Bronchial epithelial cell (primary cell): ENCODE measurements around the gene KCNK16. TPM values are rescaled to one million over a fixed set of nuclear protein-coding genes. Genes with fewer than 3 reads are reported as not detected.

ENCODE experiments used
- DNase-seq: peaks from one replicate; pipeline ENCODE4 v3.0.0-alpha.2; 2010; ENCODE audit warnings: low read depth
- FAIRE-seq: peaks from 2 replicates; lab custom pipeline; 2011; peaks lifted over from hg19 to GRCh38; lab: Jason Lieb, UNC
- H3K27me3 ChIP-seq: 2 replicates; pipeline ENCODE4 v1.5.1; 2011; ENCODE audit warnings: low read length; ENCODE audit not compliant: control insufficient read depth, insufficient read depth
- H3K36me3 ChIP-seq: 2 replicates; pipeline ENCODE4 v1.5.1; 2011; ENCODE audit warnings: low read length; ENCODE audit not compliant: control insufficient read depth, insufficient read depth
- H3K4me3 ChIP-seq: 2 replicates; pipeline ENCODE4 v1.5.1; 2011; ENCODE audit warnings: mild to moderate bottlenecking, low read depth, low read length, control low read depth
- total RNA-seq: library from RNA; depleted of rRNA; stranded (reverse); fragments of >200 nt; gene quantifications from 2 replicates; pipeline ENCODE4 v1.2.1, GENCODE V29; 2014
- TF ChIP-seq, protein P1 (sequence below): IDR thresholded peaks from 2 replicates; pipeline ENCODE4 v1.5.1; 2011; ENCODE audit warnings: mild to moderate bottlenecking, moderate library complexity, low read length, control low read depth, inconsistent platforms; ENCODE audit not compliant: insufficient read depth, severe bottlenecking

Gene KCNK16
- total RNA-seq, 1 donor from 2014 or later, result not detected

DNA sequence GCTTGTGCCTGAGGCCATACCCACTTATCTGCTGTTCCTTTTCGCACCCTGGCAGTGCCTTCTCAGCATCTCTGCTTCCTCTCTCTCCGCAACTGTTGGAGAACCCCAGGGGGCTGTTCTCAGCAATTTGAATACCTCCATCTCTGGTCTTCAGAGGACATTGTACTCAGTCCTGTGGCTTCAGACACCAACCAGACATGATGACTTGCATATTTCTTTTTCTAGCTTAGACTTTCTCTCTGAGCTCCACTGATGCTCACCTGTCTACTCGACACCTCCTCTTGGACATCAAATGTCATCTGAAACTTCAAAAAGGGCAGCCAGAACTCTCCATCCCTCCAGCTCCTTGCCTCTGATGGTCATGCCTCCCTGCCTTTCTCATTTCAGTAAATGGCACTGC, 18.9 kb upstream of the KCNK16 start:
- no peak for DNase-seq
- H3K4me3 ChIP-seq, result no peak overlapping the region
- FAIRE-seq, result no peak
- no peaks in the 10 kb centered on the region for H3K36me3 ChIP-seq
- TF ChIP-seq, protein P1, sequence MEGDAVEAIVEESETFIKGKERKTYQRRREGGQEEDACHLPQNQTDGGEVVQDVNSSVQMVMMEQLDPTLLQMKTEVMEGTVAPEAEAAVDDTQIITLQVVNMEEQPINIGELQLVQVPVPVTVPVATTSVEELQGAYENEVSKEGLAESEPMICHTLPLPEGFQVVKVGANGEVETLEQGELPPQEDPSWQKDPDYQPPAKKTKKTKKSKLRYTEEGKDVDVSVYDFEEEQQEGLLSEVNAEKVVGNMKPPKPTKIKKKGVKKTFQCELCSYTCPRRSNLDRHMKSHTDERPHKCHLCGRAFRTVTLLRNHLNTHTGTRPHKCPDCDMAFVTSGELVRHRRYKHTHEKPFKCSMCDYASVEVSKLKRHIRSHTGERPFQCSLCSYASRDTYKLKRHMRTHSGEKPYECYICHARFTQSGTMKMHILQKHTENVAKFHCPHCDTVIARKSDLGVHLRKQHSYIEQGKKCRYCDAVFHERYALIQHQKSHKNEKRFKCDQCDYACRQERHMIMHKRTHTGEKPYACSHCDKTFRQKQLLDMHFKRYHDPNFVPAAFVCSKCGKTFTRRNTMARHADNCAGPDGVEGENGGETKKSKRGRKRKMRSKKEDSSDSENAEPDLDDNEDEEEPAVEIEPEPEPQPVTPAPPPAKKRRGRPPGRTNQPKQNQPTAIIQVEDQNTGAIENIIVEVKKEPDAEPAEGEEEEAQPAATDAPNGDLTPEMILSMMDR, result no peak
- no peaks in the 10 kb centered on the region for H3K27me3 ChIP-seq

DNA sequence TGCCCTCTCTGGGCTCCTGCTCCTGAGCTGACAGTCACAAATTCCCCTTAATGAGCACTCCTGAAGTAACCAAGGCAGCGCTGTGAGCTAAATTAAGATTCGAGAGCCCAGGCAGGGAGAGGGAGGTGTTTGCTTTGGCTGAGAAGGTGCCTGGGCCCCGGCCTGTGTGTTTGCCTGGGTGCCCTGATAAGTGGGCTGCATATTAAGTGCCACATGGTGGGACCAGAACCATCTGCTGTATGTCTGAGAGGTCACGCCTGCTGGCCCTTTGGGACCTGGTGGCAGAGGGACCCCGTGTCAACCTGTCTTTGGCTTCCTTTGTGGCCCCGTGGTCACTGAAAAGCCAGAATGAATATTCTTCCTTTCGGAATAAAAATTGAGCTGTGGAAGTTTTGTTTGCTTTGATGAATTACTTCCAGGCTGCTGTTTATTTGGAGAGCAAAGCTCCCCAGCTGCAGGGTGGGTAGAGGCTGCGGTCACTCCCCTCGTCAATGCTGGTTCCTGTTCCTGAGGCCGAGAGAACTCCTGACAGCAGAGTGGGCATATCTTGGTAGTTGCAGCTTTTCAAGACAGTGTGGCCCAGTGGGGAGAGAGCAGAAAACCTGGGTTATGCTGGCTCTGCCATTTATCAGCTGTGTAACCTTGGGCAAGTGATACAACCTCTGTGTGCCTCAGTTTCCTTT, 17.5 kb upstream of the KCNK16 start:
- TF ChIP-seq, protein P1, result no peak
- no peak for DNase-seq
- Histone ChIP-seq H3K27me3 (no peaks in the 10 kb centered on the region), H3K36me3 (no peaks in the 10 kb centered on the region), H3K4me3 (no peak overlapping the region)
- no peak for FAIRE-seq

DNA sequence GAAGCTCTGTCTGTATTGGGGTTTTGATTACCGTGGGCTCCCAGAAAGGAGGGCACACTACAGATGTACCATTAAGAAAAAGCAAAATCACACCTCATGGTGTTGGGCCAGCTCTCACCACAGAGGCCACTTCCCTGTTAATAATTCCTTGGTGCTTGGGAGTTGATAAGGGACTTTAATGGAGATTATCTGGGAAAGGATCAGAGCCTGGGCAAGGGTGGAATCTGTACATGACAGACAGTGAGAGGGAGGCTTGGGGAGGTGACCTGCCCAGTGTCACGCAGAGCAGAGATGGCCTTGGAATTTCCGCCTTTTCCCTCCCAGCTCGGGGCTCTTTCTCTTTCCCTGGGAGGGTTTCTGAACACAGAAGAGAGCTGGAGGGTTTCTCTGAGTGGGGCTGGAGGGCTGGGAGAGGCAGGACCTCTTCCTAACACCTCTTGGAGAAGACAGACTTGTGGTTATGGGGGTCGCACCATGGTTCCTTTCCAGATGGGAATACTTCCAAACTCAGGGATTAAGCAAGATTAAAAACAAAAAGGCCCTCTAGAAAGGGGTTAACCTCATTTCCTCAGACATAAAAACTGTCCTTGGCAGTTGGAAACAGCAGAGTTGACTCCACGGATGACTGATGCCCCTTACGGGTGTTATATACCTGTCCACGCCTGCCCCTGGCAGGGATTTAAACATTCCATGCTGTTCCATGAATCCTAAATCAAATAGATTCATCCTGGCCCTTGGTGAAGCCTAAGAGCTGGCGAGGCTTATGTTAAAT, 16.8 kb upstream of the KCNK16 start:
- Histone ChIP-seq H3K4me3 (no peak overlapping the region), H3K36me3 (no peaks in the 10 kb centered on the region), H3K27me3 (no peaks in the 10 kb centered on the region)
- FAIRE-seq (no peak), DNase-seq (peak; percentile 70)
- TF ChIP-seq, protein P1, result no peak

DNA sequence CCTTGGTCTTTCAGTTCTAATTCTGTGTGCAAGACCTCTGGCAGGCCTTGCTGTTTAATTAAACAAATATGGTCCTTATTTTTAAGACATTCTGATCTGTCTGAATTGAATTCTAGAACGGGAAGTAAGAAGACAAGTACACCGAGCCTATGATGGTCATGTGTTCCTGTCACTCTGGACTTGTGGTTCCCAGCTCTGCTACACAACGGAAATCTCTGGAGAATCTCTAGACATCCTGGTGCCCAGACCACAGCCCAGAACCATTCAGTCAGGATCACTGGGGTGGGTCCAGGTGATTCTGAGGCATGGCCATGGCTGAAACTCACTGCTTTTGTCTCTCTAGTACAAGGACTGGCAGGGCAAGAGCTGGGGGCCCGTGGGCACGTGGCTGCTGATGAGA, 15.9 kb upstream of the KCNK16 start:
- H3K4me3 ChIP-seq, result no peak overlapping the region
- no peaks in the 10 kb centered on the region for H3K36me3 ChIP-seq
- no peaks in the 10 kb centered on the region for H3K27me3 ChIP-seq
- DNase-seq, result no peak
- FAIRE-seq, result no peak
- TF ChIP-seq, protein P1, result no peak

DNA sequence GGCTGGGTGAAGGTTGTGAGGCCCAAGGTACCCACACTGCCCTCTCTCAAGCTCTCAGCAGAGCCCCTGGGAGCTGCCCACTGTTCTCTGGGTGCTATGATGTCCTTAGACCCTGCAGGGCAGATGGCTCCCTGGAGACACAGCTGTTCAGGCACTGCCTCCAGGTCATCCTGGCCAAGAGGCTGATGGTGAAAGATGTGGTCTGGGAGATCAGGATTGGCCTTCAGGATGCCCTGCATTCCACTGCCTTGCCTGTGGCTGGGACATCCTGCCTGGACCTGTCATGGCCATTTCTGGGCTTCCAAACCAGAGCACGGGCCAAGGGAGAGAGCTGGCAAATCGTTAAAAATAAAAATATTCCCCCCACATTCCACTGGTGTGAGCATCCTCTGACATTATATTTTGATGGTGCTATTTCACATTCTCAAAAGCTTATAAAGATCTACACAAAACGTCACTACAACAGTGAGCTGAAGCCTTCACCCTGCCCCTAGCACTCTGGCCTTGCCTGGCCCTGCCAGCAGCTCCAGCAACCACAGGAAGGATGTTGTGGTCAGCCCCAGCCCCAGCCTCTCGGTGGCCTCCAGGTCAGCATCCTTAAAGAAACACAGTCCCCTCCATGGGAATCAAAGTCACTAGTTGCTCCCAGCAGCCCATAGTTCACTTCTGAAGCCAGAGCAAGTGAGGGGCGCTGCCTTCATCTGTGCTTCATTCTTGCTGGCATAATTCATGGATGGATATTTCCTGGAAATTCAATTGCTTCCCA, 13.5 kb upstream of the KCNK16 start:
- H3K36me3 ChIP-seq, result no peaks in the 10 kb centered on the region
- no peak overlapping the region for H3K4me3 ChIP-seq
- DNase-seq, result peak; percentile 3
- H3K27me3 ChIP-seq, result no peaks in the 10 kb centered on the region
- TF ChIP-seq, protein P1, result no peak
- FAIRE-seq, result no peak
